Measurements from ENCODE around the gene ZNF853.

The ZNF853 gene

DNA sequence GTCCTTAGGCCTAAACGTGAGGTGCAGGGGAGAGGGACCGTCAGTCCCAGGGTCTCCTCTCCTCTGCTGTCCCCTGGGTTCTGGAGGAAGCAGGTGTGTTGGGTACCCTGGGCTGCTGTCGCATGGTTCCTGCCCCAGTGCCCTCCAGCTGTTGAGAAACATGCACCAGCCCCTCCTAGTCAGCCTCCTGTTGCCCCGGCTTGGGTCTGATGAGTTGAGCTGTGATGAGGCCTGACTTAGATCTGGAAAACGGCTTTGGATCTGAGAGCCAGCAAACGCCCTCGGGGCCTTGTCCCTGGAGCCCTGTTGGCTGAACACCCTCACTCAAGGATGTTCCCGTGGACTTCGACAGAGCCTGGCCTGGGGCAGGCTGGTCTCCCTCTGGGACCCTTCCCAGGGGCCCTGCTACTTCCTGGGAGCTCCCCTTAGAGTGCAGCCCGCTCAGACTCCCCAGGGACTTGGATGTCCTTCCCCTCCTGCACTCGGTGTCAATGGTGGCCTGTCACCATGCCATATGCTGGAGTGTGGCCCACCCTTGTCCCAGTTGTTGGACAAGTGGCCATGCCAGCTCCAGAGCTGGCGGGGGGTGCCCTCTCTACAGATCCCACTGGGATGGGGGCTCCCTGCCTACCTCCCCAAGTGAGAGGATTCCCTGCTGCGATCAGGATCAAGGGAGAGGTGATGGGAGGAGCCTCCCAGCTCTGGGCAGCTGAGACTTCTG, 34.0 kb downstream of the ZNF853 start:
- peaks cover 12% of the 10 kb centered on the region for H3K9me3 ChIP-seq
- no peaks in the 10 kb centered on the region for H3K4me1 ChIP-seq (ENCODE audit: control insufficient read depth in 1 of 2, insufficient read depth in 1 of 2, low read depth in 1 of 2, low read length in 1 of 2)
- TF ChIP-seq, protein P1, sequence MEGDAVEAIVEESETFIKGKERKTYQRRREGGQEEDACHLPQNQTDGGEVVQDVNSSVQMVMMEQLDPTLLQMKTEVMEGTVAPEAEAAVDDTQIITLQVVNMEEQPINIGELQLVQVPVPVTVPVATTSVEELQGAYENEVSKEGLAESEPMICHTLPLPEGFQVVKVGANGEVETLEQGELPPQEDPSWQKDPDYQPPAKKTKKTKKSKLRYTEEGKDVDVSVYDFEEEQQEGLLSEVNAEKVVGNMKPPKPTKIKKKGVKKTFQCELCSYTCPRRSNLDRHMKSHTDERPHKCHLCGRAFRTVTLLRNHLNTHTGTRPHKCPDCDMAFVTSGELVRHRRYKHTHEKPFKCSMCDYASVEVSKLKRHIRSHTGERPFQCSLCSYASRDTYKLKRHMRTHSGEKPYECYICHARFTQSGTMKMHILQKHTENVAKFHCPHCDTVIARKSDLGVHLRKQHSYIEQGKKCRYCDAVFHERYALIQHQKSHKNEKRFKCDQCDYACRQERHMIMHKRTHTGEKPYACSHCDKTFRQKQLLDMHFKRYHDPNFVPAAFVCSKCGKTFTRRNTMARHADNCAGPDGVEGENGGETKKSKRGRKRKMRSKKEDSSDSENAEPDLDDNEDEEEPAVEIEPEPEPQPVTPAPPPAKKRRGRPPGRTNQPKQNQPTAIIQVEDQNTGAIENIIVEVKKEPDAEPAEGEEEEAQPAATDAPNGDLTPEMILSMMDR (IDR thresholded peaks at IDR 0.05) = no peak
- H3K27me3 ChIP-seq = no peaks in the 10 kb centered on the region
- no peak overlapping the region for H3K4me3 ChIP-seq (ENCODE audit: low read depth in 1 of 2, low read length in 1 of 2)
- H3K27ac ChIP-seq = no peak overlapping the region
- peaks cover 89% of the 10 kb centered on the region for H3K36me3 ChIP-seq

DNA sequence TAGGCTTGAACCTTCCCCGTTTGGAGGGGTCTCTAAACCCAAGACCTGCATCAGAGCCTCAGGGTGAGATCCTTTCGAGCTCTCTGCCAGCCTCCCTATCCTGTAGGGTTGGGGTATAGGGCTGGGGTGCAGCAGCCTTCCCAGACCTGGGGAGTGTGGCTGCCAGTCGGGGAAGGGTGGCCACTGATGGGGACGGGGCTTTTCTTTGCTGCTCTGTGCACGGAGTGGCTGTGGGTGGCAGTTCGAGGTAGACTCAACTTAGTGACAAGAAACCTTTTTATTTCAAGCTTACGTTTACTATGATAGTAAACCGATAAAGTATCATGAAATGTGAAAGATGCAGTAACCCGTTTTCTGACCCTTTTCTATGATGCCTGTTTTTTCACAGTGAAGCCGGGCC, 34.7 kb downstream of the ZNF853 start:
- H3K9me3 ChIP-seq = peaks cover 12% of the 10 kb centered on the region
- TF ChIP-seq, protein P1 (IDR thresholded peaks at IDR 0.05) = no peak

DNA sequence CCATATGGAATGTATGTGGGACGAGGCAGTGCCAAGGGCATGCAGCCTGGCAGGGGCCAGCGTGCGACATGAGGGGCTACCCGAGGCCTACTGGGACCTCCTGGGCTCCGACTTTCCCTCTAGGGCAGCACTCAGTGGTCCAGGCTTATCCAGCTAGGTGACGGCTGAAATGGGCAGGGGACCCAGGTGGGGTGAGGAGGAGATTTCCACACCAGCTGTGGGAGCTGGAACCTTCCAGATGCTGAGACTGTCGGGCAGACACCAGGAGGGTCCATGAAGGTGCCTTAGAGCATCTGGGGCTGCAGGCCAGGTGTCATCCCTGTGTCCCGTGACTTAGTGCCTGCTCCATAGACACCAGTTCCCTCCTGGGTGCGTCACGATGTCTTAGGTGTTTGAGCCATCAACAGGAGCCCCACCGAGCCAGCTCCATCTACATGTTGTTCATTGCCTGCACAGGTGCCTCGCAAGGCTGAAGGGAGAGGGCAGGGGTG, 35.2 kb downstream of the ZNF853 start:
- TF ChIP-seq, protein P1 (IDR thresholded peaks at IDR 0.05) = no peak
- Histone ChIP-seq H3K9me3 (peaks cover 12% of the 10 kb centered on the region), H3K4me1 (ENCODE audit: control insufficient read depth in 1 of 2, insufficient read depth in 1 of 2, low read depth in 1 of 2, low read length in 1 of 2) (no peaks in the 10 kb centered on the region), H3K27ac (no peak overlapping the region), H3K27me3 (no peaks in the 10 kb centered on the region), H3K36me3 (peaks cover 89% of the 10 kb centered on the region), H3K4me3 (ENCODE audit: low read depth in 1 of 2, low read length in 1 of 2) (no peak overlapping the region)

More for the DNA sequence above, 34.7 kb downstream of the ZNF853 start:
- Histone ChIP-seq H3K4me3 (ENCODE audit: low read depth in 1 of 2, low read length in 1 of 2) (no peak overlapping the region), H3K27ac (no peak overlapping the region), H3K4me1 (ENCODE audit: control insufficient read depth in 1 of 2, insufficient read depth in 1 of 2, low read depth in 1 of 2, low read length in 1 of 2) (no peaks in the 10 kb centered on the region), H3K27me3 (no peaks in the 10 kb centered on the region), H3K36me3 (peaks cover 89% of the 10 kb centered on the region)

DNA sequence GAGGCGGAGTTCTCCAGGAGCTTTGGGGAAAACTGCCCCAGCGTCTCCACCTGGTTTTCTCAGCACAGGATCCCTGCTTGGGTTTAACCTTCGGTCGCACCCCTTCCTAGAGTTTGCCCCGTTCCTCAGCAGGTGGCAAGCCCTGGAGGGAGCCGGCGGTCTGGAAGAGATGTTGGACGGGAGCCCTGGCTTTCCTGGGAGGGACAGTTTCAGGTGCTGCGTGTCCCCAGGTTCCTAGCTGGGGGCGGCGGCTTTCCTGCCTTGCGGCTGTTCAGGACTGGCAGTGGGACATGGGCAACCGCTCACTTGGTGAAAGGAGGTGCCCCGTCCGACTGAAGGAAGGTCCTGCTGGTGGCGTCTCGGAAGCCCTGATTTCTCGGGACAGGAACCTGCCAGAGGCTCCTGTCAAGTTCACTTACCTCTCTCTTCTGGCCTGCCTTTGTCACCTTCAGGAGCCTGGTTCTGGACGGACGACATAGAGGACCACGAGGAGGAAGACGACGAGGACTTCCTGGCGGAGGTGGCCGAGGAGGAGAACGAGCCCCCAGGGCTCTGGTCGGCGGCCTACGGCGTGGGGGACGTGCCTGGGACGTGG, 36.5 kb downstream of the ZNF853 start:
- Histone ChIP-seq H3K36me3 (peaks cover 79% of the 10 kb centered on the region), H3K9me3 (peaks cover 12% of the 10 kb centered on the region), H3K4me3 (ENCODE audit: low read depth in 1 of 2, low read length in 1 of 2) (no peak overlapping the region), H3K27ac (no peak overlapping the region), H3K27me3 (no peaks in the 10 kb centered on the region), H3K4me1 (ENCODE audit: control insufficient read depth in 1 of 2, insufficient read depth in 1 of 2, low read depth in 1 of 2, low read length in 1 of 2) (no peaks in the 10 kb centered on the region)
- TF ChIP-seq, protein P1 (IDR thresholded peaks at IDR 0.05) = no peak

DNA sequence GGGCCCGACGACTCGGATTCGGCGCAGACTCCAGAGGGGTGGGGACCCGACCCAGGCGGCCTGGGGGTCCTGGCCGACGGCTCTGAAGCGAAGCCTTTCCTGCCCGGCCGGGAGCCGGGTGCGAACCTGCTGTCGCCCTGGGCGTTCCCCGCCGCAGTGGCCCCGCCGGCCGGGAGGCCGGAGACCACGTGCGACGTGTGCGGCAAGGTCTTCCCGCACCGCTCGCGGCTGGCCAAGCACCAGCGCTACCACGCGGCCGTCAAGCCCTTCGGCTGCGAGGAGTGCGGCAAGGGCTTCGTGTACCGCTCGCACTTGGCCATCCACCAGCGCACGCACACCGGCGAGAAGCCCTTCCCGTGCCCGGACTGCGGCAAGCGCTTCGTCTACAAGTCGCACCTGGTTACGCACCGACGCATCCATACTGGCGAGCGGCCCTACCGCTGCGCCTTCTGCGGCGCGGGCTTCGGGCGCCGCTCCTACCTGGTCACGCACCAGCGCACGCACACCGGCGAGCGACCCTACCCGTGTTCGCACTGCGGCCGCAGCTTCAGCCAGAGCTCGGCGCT, 37.1 kb downstream of the ZNF853 start:
- Histone ChIP-seq H3K36me3 (peaks cover 73% of the 10 kb centered on the region), H3K4me3 (ENCODE audit: low read depth in 1 of 2, low read length in 1 of 2) (no peak overlapping the region), H3K27me3 (no peaks in the 10 kb centered on the region), H3K4me1 (ENCODE audit: control insufficient read depth in 1 of 2, insufficient read depth in 1 of 2, low read depth in 1 of 2, low read length in 1 of 2) (no peaks in the 10 kb centered on the region), H3K9me3 (peaks cover 12% of the 10 kb centered on the region), H3K27ac (no peak overlapping the region)
- TF ChIP-seq, protein P1 (IDR thresholded peaks at IDR 0.05) = no peak
